Hepatocyte (in vitro differentiated cells): Measurements from ENCODE around the gene CACNG5.

Experiments
- CTCF ChIP-seq: fragments of 200-600 bp; sonication (generic); IDR thresholded peaks from 2 replicates; pipeline ENCODE4 v1.5.1; 2016; ENCODE audit warnings: antibody characterized with exemption, mild to moderate bottlenecking; ENCODE audit not compliant: poor library complexity
- EZH2 ChIP-seq: fragments of 200-600 bp; sonication (generic); IDR thresholded peaks from 2 replicates; pipeline ENCODE4 v1.6.1; 2016; ENCODE audit warnings: antibody characterized with exemption, mild to moderate bottlenecking, borderline replicate concordance
- EZH2phosphoT487 ChIP-seq: fragments of 200-600 bp; sonication (generic); IDR thresholded peaks from one replicate; pipeline ENCODE4 v1.6.1; 2018; ENCODE audit warnings: antibody characterized with exemption, mild to moderate bottlenecking, low read depth, moderate library complexity; ENCODE audit not compliant: unreplicated experiment, severe bottlenecking

GRCh38 chr17:66855204-66855603 is 20.3 kb downstream of the CACNG5 start:
- no peak for TF ChIP-seq CTCF
- TF ChIP-seq EZH2: no peak
- TF ChIP-seq EZH2phosphoT487: no peak
